Mesenchymal stem cell (in vitro differentiated cells and primary cell): ENCODE measurements around the gene OR9K2.
"Not testable (repeated sequence)": the region's sequence is repeated elsewhere in the genome, so short reads cannot be mapped to it uniquely, and the experiment has no call there.

Experiments
- DNase-seq: peaks from one replicate; pipeline ENCODE4 v3.0.0-alpha.2; 2013
- H2AFZ ChIP-seq: one replicate; pipeline ENCODE4 v1.6.1; 2013; ENCODE audit warnings: low read depth, mild to moderate bottlenecking, control low read depth, inconsistent platforms, low read length, moderate library complexity
- H2AK5ac ChIP-seq: 2 replicates; pipeline ENCODE4 v1.6.1; 2013; ENCODE audit warnings: low read length, moderate library complexity, mild to moderate bottlenecking, inconsistent platforms; ENCODE audit not compliant: severe bottlenecking
- H2BK120ac ChIP-seq: one replicate; pipeline ENCODE4 v1.6.1; 2013; ENCODE audit warnings: low read depth, mild to moderate bottlenecking, inconsistent platforms, low read length, moderate library complexity
- H2BK12ac ChIP-seq, 2 experiments: one replicate each; pipeline ENCODE4 v1.6.1; 2013; ENCODE audit warnings: inconsistent platforms in 2 of 2, low read length in 2 of 2, mild to moderate bottlenecking in 2 of 2, moderate library complexity in 2 of 2, control low read depth in 1 of 2
- H2BK15ac ChIP-seq: one replicate; pipeline ENCODE4 v1.6.1; 2013; ENCODE audit warnings: mild to moderate bottlenecking, low read depth, inconsistent platforms; ENCODE audit not compliant: poor library complexity, severe bottlenecking
- H2BK5ac ChIP-seq: 2 replicates; pipeline ENCODE4 v1.6.1; 2013; ENCODE audit warnings: low read depth, mild to moderate bottlenecking, low read length, control low read depth, inconsistent platforms; ENCODE audit not compliant: poor library complexity, severe bottlenecking
- H3K14ac ChIP-seq, 2 experiments: one replicate each; pipeline ENCODE4 v1.6.1; 2013; ENCODE audit warnings: inconsistent platforms in 2 of 2, low read length in 2 of 2, control low read depth in 1 of 2, mild to moderate bottlenecking in 1 of 2, moderate library complexity in 1 of 2
- H3K18ac ChIP-seq, 2 experiments: one replicate each; pipeline ENCODE4 v1.6.1; 2013; ENCODE audit warnings: inconsistent platforms in 2 of 2, low read length in 2 of 2, control low read depth in 1 of 2, low read depth in 1 of 2, mild to moderate bottlenecking in 1 of 2
- H3K23ac ChIP-seq, 2 experiments: one replicate each; pipeline ENCODE4 v1.6.1; 2013; ENCODE audit warnings: inconsistent platforms in 2 of 2, low read length in 2 of 2, mild to moderate bottlenecking in 2 of 2, moderate library complexity in 2 of 2, control low read depth in 1 of 2
- H3K27ac ChIP-seq: 2 replicates; pipeline ENCODE4 v1.5.1; 2013; ENCODE audit warnings: mild to moderate bottlenecking, moderate library complexity, low read length, control low read depth, inconsistent platforms; ENCODE audit not compliant: poor library complexity, severe bottlenecking
- H3K27me3 ChIP-seq, 2 experiments: 2 replicates each; pipeline versions ENCODE4 v1.6.1 to v1.7.0; 2013; ENCODE audit warnings: low read length in 2 of 2, mild to moderate bottlenecking in 2 of 2, moderate library complexity in 2 of 2, control low read depth in 1 of 2, inconsistent platforms in 1 of 2; ENCODE audit not compliant: control insufficient read depth in 1 of 2, insufficient read depth in 1 of 2
- H3K36me3 ChIP-seq, 2 experiments: 2 replicates each; pipeline versions ENCODE4 v1.6.1 to v1.7.0; 2013; ENCODE audit warnings: low read length in 2 of 2, control low read depth in 1 of 2, inconsistent platforms in 1 of 2, low read depth in 1 of 2, mild to moderate bottlenecking in 1 of 2; ENCODE audit not compliant: insufficient read depth in 2 of 2, control insufficient read depth in 1 of 2
- H3K4ac ChIP-seq, 2 experiments: one replicate each; pipeline ENCODE4 v1.6.1; 2013; ENCODE audit warnings: inconsistent platforms in 2 of 2, low read length in 2 of 2, mild to moderate bottlenecking in 2 of 2, moderate library complexity in 2 of 2, control low read depth in 1 of 2, low read depth in 1 of 2
- H3K4me1 ChIP-seq: 2 replicates; pipeline ENCODE4 v1.6.1; 2013; ENCODE audit warnings: low read depth, low read length, control low read depth; ENCODE audit not compliant: control insufficient read depth, insufficient read depth
- H3K4me2 ChIP-seq: 2 replicates; pipeline ENCODE4 v1.6.1; 2013; ENCODE audit warnings: low read length, mild to moderate bottlenecking, inconsistent platforms; ENCODE audit not compliant: poor library complexity, severe bottlenecking
- H3K4me3 ChIP-seq, 2 experiments: 2 replicates each; pipeline versions ENCODE4 v1.5.1 to v1.7.0; 2013; ENCODE audit warnings: low read length in 2 of 2, mild to moderate bottlenecking in 2 of 2, control low read depth in 1 of 2, low read depth in 1 of 2; ENCODE audit not compliant: insufficient read depth in 1 of 2
- H3K79me1 ChIP-seq: replicated peaks from 2 replicates; pipeline ENCODE4 v1.6.1; 2013; ENCODE audit warnings: mild to moderate bottlenecking, control low read depth, low read length, inconsistent platforms; ENCODE audit not compliant: poor library complexity, severe bottlenecking
- H3K9ac ChIP-seq: 2 replicates; pipeline ENCODE4 v1.7.0; 2013; ENCODE audit warnings: mild to moderate bottlenecking, low read length, moderate library complexity
- H3K9me3 ChIP-seq: 2 replicates; pipeline ENCODE4 v1.7.0; 2013; ENCODE audit warnings: mild to moderate bottlenecking, low read length; ENCODE audit not compliant: control insufficient read depth
- H4K8ac ChIP-seq: one replicate; pipeline ENCODE4 v1.6.1; 2013; ENCODE audit warnings: inconsistent platforms, mild to moderate bottlenecking, low read length, moderate library complexity
- H4K91ac ChIP-seq: one replicate; pipeline ENCODE4 v1.6.1; 2013; ENCODE audit warnings: mild to moderate bottlenecking, low read length, inconsistent platforms
- WGBS: methylation state at CpG from one replicate; pipeline ENCODE4 v1.1.7; 2013; ENCODE audit warnings: mixed read lengths; 5-methylcytosine and 5-hydroxymethylcytosine counted together

Gene OR9K2

GRCh38 chr12:55132816-55133215, 6.6 kb downstream of the OR9K2 start:
- H3K14ac ChIP-seq, result no peak overlapping the region
- no peak overlapping the region for H3K4ac ChIP-seq
- no peak overlapping the region for H3K23ac ChIP-seq
- H4K91ac ChIP-seq, result no peak overlapping the region
- WGBS, result 35% methylated on average over 1 of the region's 1 CpG
- no peak overlapping the region for H2BK15ac ChIP-seq
- no peaks in the 10 kb centered on the region for H3K27me3 ChIP-seq
- no peak for DNase-seq
- H3K27ac ChIP-seq, result no peak overlapping the region
- no peaks in the 10 kb centered on the region for H3K9me3 ChIP-seq
- H3K4me3 ChIP-seq, result no peak overlapping the region
- no peak overlapping the region for H2BK120ac ChIP-seq
- no peaks in the 10 kb centered on the region for H3K4me1 ChIP-seq
- H3K36me3 ChIP-seq, result no peaks in the 10 kb centered on the region
- H4K8ac ChIP-seq, result no peak overlapping the region
- no peak overlapping the region for H2BK12ac ChIP-seq
- H3K4me2 ChIP-seq, result no peak overlapping the region
- H2BK5ac ChIP-seq, result no peak overlapping the region
- H2AK5ac ChIP-seq, result no peak overlapping the region
- no peak overlapping the region for H3K18ac ChIP-seq
- no peak overlapping the region for H2AFZ ChIP-seq
- no peaks in the 10 kb centered on the region for H3K79me1 ChIP-seq
- no peak overlapping the region for H3K9ac ChIP-seq

- no peak overlapping the region for H4K91ac ChIP-seq
- H3K27me3 ChIP-seq, result no peaks in the 10 kb centered on the region
- DNase-seq, result peak; percentile 26
- H3K14ac ChIP-seq, result no peak overlapping the region
- no peak overlapping the region for H2BK15ac ChIP-seq
- H2AFZ ChIP-seq, result no peak overlapping the region
- H3K4ac ChIP-seq, result no peak overlapping the region
- no peak overlapping the region for H3K27ac ChIP-seq
- H3K9ac ChIP-seq, result peak overlapping the region; percentile 24
- no peak overlapping the region for H4K8ac ChIP-seq
- no peak overlapping the region for H2BK5ac ChIP-seq
- no peak overlapping the region for H3K23ac ChIP-seq
- 29% methylated on average over 2 of the region's 3 CpGs for WGBS
- H3K79me1 ChIP-seq, result no peaks in the 10 kb centered on the region
- no peaks in the 10 kb centered on the region for H3K4me1 ChIP-seq
- H3K4me3 ChIP-seq, result no peak overlapping the region
- no peak overlapping the region for H3K4me2 ChIP-seq
- H3K9me3 ChIP-seq, result no peaks in the 10 kb centered on the region
- H3K18ac ChIP-seq, result no peak overlapping the region
- H3K36me3 ChIP-seq, result no peaks in the 10 kb centered on the region
- H2BK120ac ChIP-seq, result no peak overlapping the region
- no peak overlapping the region for H2BK12ac ChIP-seq
- no peak overlapping the region for H2AK5ac ChIP-seq
Observed at GRCh38 chr12:55142669-55143565, 16.7 kb downstream of the OR9K2 start.

GRCh38 chr12:55143566-55143870, 17.3 kb downstream of the OR9K2 start:
- Histone ChIP-seq H3K36me3 (no peaks in the 10 kb centered on the region), H2AK5ac (no peak overlapping the region), H3K14ac (no peak overlapping the region), H2BK5ac (no peak overlapping the region), H3K23ac (no peak overlapping the region), H3K18ac (no peak overlapping the region), H3K9me3 (no peaks in the 10 kb centered on the region), H3K27ac (no peak overlapping the region), H3K79me1 (no peaks in the 10 kb centered on the region), H4K8ac (no peak overlapping the region), H3K4me3 (no peak overlapping the region), H3K9ac (no peak overlapping the region), H4K91ac (no peak overlapping the region), H3K4me2 (no peak overlapping the region), H3K27me3 (no peaks in the 10 kb centered on the region), H3K4me1 (no peaks in the 10 kb centered on the region), H3K4ac (no peak overlapping the region), H2BK15ac (no peak overlapping the region), H2BK12ac (no peak overlapping the region), H2AFZ (no peak overlapping the region), H2BK120ac (no peak overlapping the region)
- no peak for DNase-seq
- 0% methylated on average over 1 of the region's 1 CpG for WGBS

GRCh38 chr12:55167010-55167640, 40.9 kb downstream of the OR9K2 start:
- not testable (repeated sequence) for H3K14ac ChIP-seq, H2AK5ac ChIP-seq, H2AFZ ChIP-seq, H3K27ac ChIP-seq, H3K36me3 ChIP-seq, H4K8ac ChIP-seq, H3K9me3 ChIP-seq, DNase-seq, H3K18ac ChIP-seq, H2BK5ac ChIP-seq, H3K4me2 ChIP-seq, H3K9ac ChIP-seq, H3K4ac ChIP-seq, H4K91ac ChIP-seq, H3K27me3 ChIP-seq, H3K4me1 ChIP-seq, H3K4me3 ChIP-seq, H2BK15ac ChIP-seq, H3K79me1 ChIP-seq, H3K23ac ChIP-seq, H2BK12ac ChIP-seq, H2BK120ac ChIP-seq
- WGBS, result 78% methylated on average over 20 of the region's 24 CpGs
